22Rv1 (cell line): ENCODE results near the gene CENATAC.

ENCODE experiments used
- CTCF ChIP-seq: fragments of 450-650 bp; IDR thresholded peaks from 2 replicates; pipeline ENCODE4 v1.5.1; 2017; ENCODE audit warnings: mild to moderate bottlenecking
- ZFX ChIP-seq: fragments of 450-650 bp; IDR thresholded peaks from 2 replicates; pipeline ENCODE4 v1.6.1; 2017; ENCODE audit warnings: antibody characterized with exemption, borderline replicate concordance

GRCh38 chr11:118971646-118972045, 26.3 kb upstream of the CENATAC start, which contains the start of gene FOXR1:
- TF ChIP-seq CTCF (no peak), ZFX (no peak)
